ENCODE results near the gene DACH1. TPM values are rescaled to one million over a fixed set of nuclear protein-coding genes. Genes with fewer than 3 reads are reported as not detected.

The DACH1 gene
- total RNA-seq, 1 experiment from 2014 or later, result not detected

- DNase-seq (ENCODE audit: low read depth, low spot score), result no peak
- intact Hi-C loops (cut with micrococcal nuclease), result no loop called here
- Histone ChIP-seq H3K36me3 (ENCODE audit: control insufficient read depth in 1 of 2, insufficient read depth in 2 of 2, low read length in 2 of 2) (no peaks in the 10 kb centered on the region), H3K9ac (ENCODE audit: low read length) (no peak overlapping the region), H3K4me1 (ENCODE audit: control insufficient read depth in 1 of 2, insufficient read depth in 2 of 2, low read length in 2 of 2) (no peaks in the 10 kb centered on the region), H3K9me3 (ENCODE audit: control insufficient read depth in 1 of 2, insufficient read depth in 1 of 2, low read depth in 1 of 2, low read length in 2 of 2) (no peaks in the 10 kb centered on the region; a peak in 1 of 4 replicates), H3K79me2 (ENCODE audit: insufficient read depth, low read length) (no peaks in the 10 kb centered on the region), H3K4me3 (replicated peaks in 1 of 2; ENCODE audit: low read depth in 1 of 2, low read length in 2 of 2) (no peak overlapping the region), H3K9me2 (ENCODE audit: insufficient read depth) (no peaks in the 10 kb centered on the region), H3K27me3 (ENCODE audit: insufficient read depth, low read length) (no peaks in the 10 kb centered on the region), H2AFZ (ENCODE audit: low read depth, low read length, poor library complexity, severe bottlenecking) (no peak overlapping the region), H4K20me1 (ENCODE audit: insufficient read depth) (no peaks in the 10 kb centered on the region), H3K27ac (ENCODE audit: low read depth, low read length) (no peak overlapping the region), H3K4me2 (ENCODE audit: low read length) (no peak overlapping the region)
- POLR2A ChIA-PET, result no interaction called here
- CTCF ChIA-PET, result no interaction called here
- no peak for ATAC-seq
- TF ChIP-seq EGR1 (IDR thresholded peaks at IDR 0.05; ENCODE audit: low read depth) (no peak), POLR2AphosphoS5 (IDR thresholded peaks at IDR 0.05; ENCODE audit: low read depth, low read length) (no peak), SRF (IDR thresholded peaks at IDR 0.05; ENCODE audit: low read depth) (no peak), ZFX (IDR thresholded peaks at IDR 0.05) (no peak)
- RAD21 ChIA-PET (ENCODE audit: low non-redundant PET in 1 of 2, low total read pairs in 2 of 2, uncharacterized antibody in 2 of 2, unreplicated experiment in 2 of 2), result no interaction called here
- no TSS peak for BruUV-seq (replicated peaks)
Measured at GRCh38 chr13:71773531-71773930, 93.5 kb downstream of the DACH1 start.

GRCh38 chr13:71772361-71772760 is 94.6 kb downstream of the DACH1 start:
- no peaks in the 10 kb centered on the region for H3K9me2 ChIP-seq (ENCODE audit: insufficient read depth)
- no peak overlapping the region for H3K27ac ChIP-seq (ENCODE audit: low read depth, low read length)
- H2AFZ ChIP-seq (ENCODE audit: low read depth, low read length, poor library complexity, severe bottlenecking), result no peak overlapping the region
- H3K36me3 ChIP-seq (ENCODE audit: control insufficient read depth in 1 of 2, insufficient read depth in 2 of 2, low read length in 2 of 2), result no peaks in the 10 kb centered on the region
- no peaks in the 10 kb centered on the region for H4K20me1 ChIP-seq (ENCODE audit: insufficient read depth)
- intact Hi-C loops (cut with micrococcal nuclease), result no loop called here
- no peak for ATAC-seq
- no peak for DNase-seq (ENCODE audit: low read depth, low spot score)
- no peaks in the 10 kb centered on the region for H3K27me3 ChIP-seq (ENCODE audit: insufficient read depth, low read length)
- CTCF ChIA-PET, result no interaction called here
- H3K4me2 ChIP-seq (ENCODE audit: low read length), result no peak overlapping the region
- no peaks in the 10 kb centered on the region for H3K4me1 ChIP-seq (ENCODE audit: control insufficient read depth in 1 of 2, insufficient read depth in 2 of 2, low read length in 2 of 2)
- no peak overlapping the region for H3K4me3 ChIP-seq (replicated peaks in 1 of 2; ENCODE audit: low read depth in 1 of 2, low read length in 2 of 2)
- no peaks in the 10 kb centered on the region; a peak in 1 of 4 replicates for H3K9me3 ChIP-seq (ENCODE audit: control insufficient read depth in 1 of 2, insufficient read depth in 1 of 2, low read depth in 1 of 2, low read length in 2 of 2)
- no TSS peak for BruUV-seq (replicated peaks)
- no peak overlapping the region for H3K9ac ChIP-seq (ENCODE audit: low read length)
- no peak for TF ChIP-seq SIN3A (IDR thresholded peaks at IDR 0.05; ENCODE audit: low read depth)
- POLR2A ChIA-PET, result no interaction called here
- RAD21 ChIA-PET (ENCODE audit: low non-redundant PET in 1 of 2, low total read pairs in 2 of 2, uncharacterized antibody in 2 of 2, unreplicated experiment in 2 of 2), result no interaction called here
- no peaks in the 10 kb centered on the region for H3K79me2 ChIP-seq (ENCODE audit: insufficient read depth, low read length)

- Histone ChIP-seq H3K4me3 (replicated peaks in 1 of 2; ENCODE audit: low read depth in 1 of 2, low read length in 2 of 2) (no peak overlapping the region), H3K9me2 (ENCODE audit: insufficient read depth) (no peaks in the 10 kb centered on the region), H3K4me1 (ENCODE audit: control insufficient read depth in 1 of 2, insufficient read depth in 2 of 2, low read length in 2 of 2) (no peaks in the 10 kb centered on the region), H3K27ac (ENCODE audit: low read depth, low read length) (no peak overlapping the region), H2AFZ (ENCODE audit: low read depth, low read length, poor library complexity, severe bottlenecking) (no peak overlapping the region), H3K9me3 (ENCODE audit: control insufficient read depth in 1 of 2, insufficient read depth in 1 of 2, low read depth in 1 of 2, low read length in 2 of 2) (no peaks in the 10 kb centered on the region; a peak in 1 of 4 replicates), H3K4me2 (ENCODE audit: low read length) (no peak overlapping the region), H3K79me2 (ENCODE audit: insufficient read depth, low read length) (no peaks in the 10 kb centered on the region), H4K20me1 (ENCODE audit: insufficient read depth) (no peaks in the 10 kb centered on the region), H3K36me3 (ENCODE audit: control insufficient read depth in 1 of 2, insufficient read depth in 2 of 2, low read length in 2 of 2) (no peaks in the 10 kb centered on the region), H3K27me3 (ENCODE audit: insufficient read depth, low read length) (no peaks in the 10 kb centered on the region), H3K9ac (ENCODE audit: low read length) (no peak overlapping the region)
- RAD21 ChIA-PET (ENCODE audit: low non-redundant PET in 1 of 2, low total read pairs in 2 of 2, uncharacterized antibody in 2 of 2, unreplicated experiment in 2 of 2), result no interaction called here
- ATAC-seq (no peak), DNase-seq (ENCODE audit: low read depth, low spot score) (no peak)
- BruUV-seq (replicated peaks), result no TSS peak
- CTCF ChIA-PET, result no interaction called here
- intact Hi-C loops (cut with micrococcal nuclease), result no loop called here
- POLR2A ChIA-PET, result no interaction called here
- TF ChIP-seq CEBPB (IDR thresholded peaks at IDR 0.05; ENCODE audit: low read depth), result no peak
- TF ChIP-seq EZH2 (IDR thresholded peaks at IDR 0.05), result no peak
- TF ChIP-seq CTCF (IDR thresholded peaks at IDR 0.05 in 2 of 3, conservative IDR thresholded peaks at IDR 0.05 in 1 of 3; ENCODE audit: borderline replicate concordance in 1 of 3, insufficient read depth in 1 of 3, low read depth in 2 of 3, low read length in 2 of 3), result no peak
- no peak for TF ChIP-seq POLR2A (IDR thresholded peaks at IDR 0.05; ENCODE audit: borderline replicate concordance, extremely low read depth, insufficient read depth, insufficient read length)
- TF ChIP-seq ZNF274 (IDR thresholded peaks at IDR 0.05; ENCODE audit: low read depth, low read length), result no peak
- TF ChIP-seq SRF (IDR thresholded peaks at IDR 0.05; ENCODE audit: low read depth), result no peak
- TF ChIP-seq EGR1 (IDR thresholded peaks at IDR 0.05; ENCODE audit: low read depth), result no peak
- no peak for TF ChIP-seq EZH2phosphoT487 (IDR thresholded peaks at IDR 0.05; ENCODE audit: borderline replicate concordance)
- no peak for TF ChIP-seq ZFX (IDR thresholded peaks at IDR 0.05)
Measured at GRCh38 chr13:71771144-71771543, 95.9 kb downstream of the DACH1 start.

Measured in HCT116 (cell line).